HepG2 (cell line): ENCODE data around the gene ATP12A. TPM values are rescaled to one million over a fixed set of nuclear protein-coding genes. Genes with fewer than 3 reads are reported as not detected.

ENCODE experiments used
- ATAC-seq: fragments of 200-7000 bp; cut with Tn5 transposase; 3 replicates; pipeline ENCODE4 v1.9.1; 2020; ENCODE audit warnings: mild to moderate bottlenecking, moderate library complexity
- BruUV-seq: library from RNA; stranded (reverse); fragments of 400-500 nt; replicated peaks from 2 replicates; lab custom pipeline; 2021; lab: Mats Ljungman, UMichigan
- CTCF ChIA-PET: fragments of 300-600 bp; formaldehyde crosslinking; extraction: SDS; loops from one replicate; lab custom pipeline; 2021; ENCODE audit warnings: low total read pairs, inconsistent platforms, low intra/inter-chr PET ratio; lab: Yijun Ruan, JAX
- POLR2A ChIA-PET: fragments of 350-600 bp; sonication (Branson Sonifier 250); formaldehyde crosslinking; loops from one replicate; lab custom pipeline; 2020; ENCODE audit warnings: antibody characterized with exemption, inconsistent platforms; lab: Yijun Ruan, JAX
- DNase-seq: peaks from one replicate; pipeline ENCODE4 v3.0.0-alpha.2; 2015; ENCODE audit warnings: low spot score
- FAIRE-seq: peaks from 3 replicates; lab custom pipeline; 2011; peaks lifted over from hg19 to GRCh38; lab: Jason Lieb, UNC
- H2AFZ ChIP-seq: one replicate; pipeline ENCODE4 v1.6.1; 2011; ENCODE audit warnings: low read length, inconsistent platforms
- H3K27ac ChIP-seq: fragments of 300-600 bp; 3 replicates; pipeline ENCODE4 v1.8.0; 2011; ENCODE audit warnings: mixed run types, mild to moderate bottlenecking, mixed read lengths, low read length, inconsistent platforms; ENCODE audit not compliant: insufficient read depth; ENCODE audit errors: extremely low read length
- H3K27me3 ChIP-seq, 2 experiments: fragments of 200-600 bp in 1 of 2; 2 replicates in 1 of 2; 3 replicates in 1 of 2; pipeline versions ENCODE4 v1.6.0 to v1.8.0; 2011; ENCODE audit warnings: low read length in 2 of 2, mild to moderate bottlenecking in 2 of 2, moderate library complexity in 2 of 2, inconsistent platforms in 1 of 2; ENCODE audit not compliant: insufficient read depth in 2 of 2, control insufficient read depth in 1 of 2
- H3K36me3 ChIP-seq, 2 experiments: fragments of 200-600 bp in 1 of 2; replicated peaks in 1 of 2; 2 replicates in 1 of 2; 3 replicates in 1 of 2; pipeline versions ENCODE4 v1.5.1 to v1.8.0; 2011; ENCODE audit warnings: low read length in 2 of 2, inconsistent platforms in 1 of 2; ENCODE audit not compliant: insufficient read depth in 2 of 2, control insufficient read depth in 1 of 2
- H3K4me1 ChIP-seq: 2 replicates; pipeline ENCODE4 v1.5.1; 2012; ENCODE audit warnings: low read length, inconsistent platforms; ENCODE audit not compliant: insufficient read depth
- H3K4me2 ChIP-seq: 2 replicates; pipeline ENCODE4 v1.6.0; 2011; ENCODE audit warnings: low read depth, low read length, inconsistent platforms
- H3K4me3 ChIP-seq, 3 experiments: fragments of 200-600 bp in 1 of 3; sonication (generic), shearing (Covaris generic) in 1 of 3; replicated peaks in 1 of 3; 2 replicates each; pipeline ENCODE4 v1.5.1; 2011 to 2016; ENCODE audit warnings: low read length in 3 of 3, inconsistent platforms in 2 of 3, low read depth in 2 of 3, mild to moderate bottlenecking in 2 of 3, control low read depth in 1 of 3, mixed read lengths in 1 of 3; ENCODE audit not compliant: insufficient read depth in 1 of 3
- H3K79me2 ChIP-seq: one replicate; pipeline ENCODE4 v1.6.1; 2011; ENCODE audit warnings: low read length, inconsistent platforms; ENCODE audit not compliant: insufficient read depth
- H3K9ac ChIP-seq: 2 replicates; pipeline ENCODE4 v1.6.0; 2011; ENCODE audit warnings: mild to moderate bottlenecking, low read depth, low read length, inconsistent platforms; ENCODE audit not compliant: insufficient read depth
- H3K9me3 ChIP-seq: 2 replicates; pipeline ENCODE4 v1.5.1; 2012; ENCODE audit warnings: mild to moderate bottlenecking, low read length
- H4K20me1 ChIP-seq: 2 replicates; pipeline ENCODE4 v1.6.0; 2011; ENCODE audit warnings: inconsistent platforms, mild to moderate bottlenecking, low read length, moderate library complexity; ENCODE audit not compliant: insufficient read depth
- NR2C2 ChIP-seq: sonication (generic); formaldehyde crosslinking; IDR thresholded peaks from 2 replicates; pipeline ENCODE4 v1.4.0; 2020; ENCODE audit warnings: missing genetic modification reagents, mild to moderate bottlenecking, moderate library complexity, borderline replicate concordance
- ZIK1 ChIP-seq: sonication (generic); formaldehyde crosslinking; IDR thresholded peaks from 2 replicates; pipeline ENCODE4 v1.5.0; 2020; ENCODE audit warnings: mild to moderate bottlenecking, low read depth, missing genetic modification reagents, borderline replicate concordance
- ZNF44 ChIP-seq: sonication (generic); formaldehyde crosslinking; IDR thresholded peaks from 2 replicates; pipeline ENCODE4 v1.5.1; 2020; ENCODE audit warnings: mild to moderate bottlenecking, missing genetic modification reagents
- WGBS: methylation state at CpG from one replicate; pipeline ENCODE4 v1.1.6; 2017; ENCODE audit warnings: low lambda C conversion rate; 5-methylcytosine and 5-hydroxymethylcytosine counted together
- in situ Hi-C: cut with HindIII; loops from 2 replicates; pipeline ENCODE4 v1.10.0; 2017; ENCODE audit warnings: low pct_unique_long_range_greater_than_20kb; ENCODE audit not compliant: extremely low pct_ligation_motif_present
- intact Hi-C: fragments of 100-400 bp; cut with micrococcal nuclease; formaldehyde crosslinking; loops from one replicate; pipeline ENCODE4 v1.10.0; 2022; ENCODE audit not compliant: unreplicated experiment
- polyA plus RNA-seq, 8 experiments: library from polyadenylated mRNA; depleted of rRNA in 3 of 8; stranded (reverse) in 7 of 8; unstranded in 1 of 8; fragments of >200 nt; fragmentation: Illumina TruSeq in 4 of 8; extraction: Trizol in 4 of 8; gene quantifications; 2 replicates each; pipeline versions ENCODE4 v1.2.1 to v1.2.3, GENCODE V29; 2011 to 2016; ENCODE audit warnings: low read depth in 4 of 8, missing spikeins in 1 of 8, mixed read lengths in 1 of 8; ENCODE audit not compliant: insufficient read depth in 1 of 8
- total RNA-seq, 5 experiments: library from RNA; depleted of rRNA; stranded (reverse); fragments of >200 nt; fragmentation: Illumina TruSeq; extraction: Trizol; gene quantifications; 2 replicates each; pipeline ENCODE4 v1.2.3, GENCODE V29; 2016; ENCODE audit warnings: low read depth in 1 of 5
- TF ChIP-seq, protein P1 (sequence below): sonication (generic); formaldehyde crosslinking; IDR thresholded peaks from 2 replicates; pipeline ENCODE4 v1.5.0; 2020; ENCODE audit warnings: mild to moderate bottlenecking, missing genetic modification reagents, borderline replicate concordance

Gene ATP12A
- total and polyA plus RNA-seq, 2 of the 13 experiments (the other 11 are each of a cell fraction or from before 2014, with no cell fraction given): not detected

DNA sequence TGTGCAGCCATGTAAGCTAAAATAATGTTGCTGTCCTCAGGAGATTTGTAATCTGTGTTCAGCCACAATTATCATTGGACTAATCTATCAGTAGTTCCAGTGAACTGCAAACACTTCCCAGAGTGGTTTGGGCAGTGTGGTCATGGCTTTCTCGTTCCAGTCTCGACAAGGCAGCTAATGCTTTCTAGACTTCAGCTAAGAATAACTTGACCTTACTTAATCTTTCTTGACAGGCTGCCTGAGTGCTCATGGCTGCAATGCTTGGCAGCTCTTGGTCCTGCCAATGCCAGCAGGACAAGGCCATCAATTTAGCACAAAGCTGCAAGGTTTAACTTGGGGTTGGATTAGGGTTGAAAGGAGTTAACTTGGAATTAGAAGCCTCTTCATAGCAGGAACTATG is 32.8 kb downstream of the ATP12A start (continued):
- TF ChIP-seq, protein P1, sequence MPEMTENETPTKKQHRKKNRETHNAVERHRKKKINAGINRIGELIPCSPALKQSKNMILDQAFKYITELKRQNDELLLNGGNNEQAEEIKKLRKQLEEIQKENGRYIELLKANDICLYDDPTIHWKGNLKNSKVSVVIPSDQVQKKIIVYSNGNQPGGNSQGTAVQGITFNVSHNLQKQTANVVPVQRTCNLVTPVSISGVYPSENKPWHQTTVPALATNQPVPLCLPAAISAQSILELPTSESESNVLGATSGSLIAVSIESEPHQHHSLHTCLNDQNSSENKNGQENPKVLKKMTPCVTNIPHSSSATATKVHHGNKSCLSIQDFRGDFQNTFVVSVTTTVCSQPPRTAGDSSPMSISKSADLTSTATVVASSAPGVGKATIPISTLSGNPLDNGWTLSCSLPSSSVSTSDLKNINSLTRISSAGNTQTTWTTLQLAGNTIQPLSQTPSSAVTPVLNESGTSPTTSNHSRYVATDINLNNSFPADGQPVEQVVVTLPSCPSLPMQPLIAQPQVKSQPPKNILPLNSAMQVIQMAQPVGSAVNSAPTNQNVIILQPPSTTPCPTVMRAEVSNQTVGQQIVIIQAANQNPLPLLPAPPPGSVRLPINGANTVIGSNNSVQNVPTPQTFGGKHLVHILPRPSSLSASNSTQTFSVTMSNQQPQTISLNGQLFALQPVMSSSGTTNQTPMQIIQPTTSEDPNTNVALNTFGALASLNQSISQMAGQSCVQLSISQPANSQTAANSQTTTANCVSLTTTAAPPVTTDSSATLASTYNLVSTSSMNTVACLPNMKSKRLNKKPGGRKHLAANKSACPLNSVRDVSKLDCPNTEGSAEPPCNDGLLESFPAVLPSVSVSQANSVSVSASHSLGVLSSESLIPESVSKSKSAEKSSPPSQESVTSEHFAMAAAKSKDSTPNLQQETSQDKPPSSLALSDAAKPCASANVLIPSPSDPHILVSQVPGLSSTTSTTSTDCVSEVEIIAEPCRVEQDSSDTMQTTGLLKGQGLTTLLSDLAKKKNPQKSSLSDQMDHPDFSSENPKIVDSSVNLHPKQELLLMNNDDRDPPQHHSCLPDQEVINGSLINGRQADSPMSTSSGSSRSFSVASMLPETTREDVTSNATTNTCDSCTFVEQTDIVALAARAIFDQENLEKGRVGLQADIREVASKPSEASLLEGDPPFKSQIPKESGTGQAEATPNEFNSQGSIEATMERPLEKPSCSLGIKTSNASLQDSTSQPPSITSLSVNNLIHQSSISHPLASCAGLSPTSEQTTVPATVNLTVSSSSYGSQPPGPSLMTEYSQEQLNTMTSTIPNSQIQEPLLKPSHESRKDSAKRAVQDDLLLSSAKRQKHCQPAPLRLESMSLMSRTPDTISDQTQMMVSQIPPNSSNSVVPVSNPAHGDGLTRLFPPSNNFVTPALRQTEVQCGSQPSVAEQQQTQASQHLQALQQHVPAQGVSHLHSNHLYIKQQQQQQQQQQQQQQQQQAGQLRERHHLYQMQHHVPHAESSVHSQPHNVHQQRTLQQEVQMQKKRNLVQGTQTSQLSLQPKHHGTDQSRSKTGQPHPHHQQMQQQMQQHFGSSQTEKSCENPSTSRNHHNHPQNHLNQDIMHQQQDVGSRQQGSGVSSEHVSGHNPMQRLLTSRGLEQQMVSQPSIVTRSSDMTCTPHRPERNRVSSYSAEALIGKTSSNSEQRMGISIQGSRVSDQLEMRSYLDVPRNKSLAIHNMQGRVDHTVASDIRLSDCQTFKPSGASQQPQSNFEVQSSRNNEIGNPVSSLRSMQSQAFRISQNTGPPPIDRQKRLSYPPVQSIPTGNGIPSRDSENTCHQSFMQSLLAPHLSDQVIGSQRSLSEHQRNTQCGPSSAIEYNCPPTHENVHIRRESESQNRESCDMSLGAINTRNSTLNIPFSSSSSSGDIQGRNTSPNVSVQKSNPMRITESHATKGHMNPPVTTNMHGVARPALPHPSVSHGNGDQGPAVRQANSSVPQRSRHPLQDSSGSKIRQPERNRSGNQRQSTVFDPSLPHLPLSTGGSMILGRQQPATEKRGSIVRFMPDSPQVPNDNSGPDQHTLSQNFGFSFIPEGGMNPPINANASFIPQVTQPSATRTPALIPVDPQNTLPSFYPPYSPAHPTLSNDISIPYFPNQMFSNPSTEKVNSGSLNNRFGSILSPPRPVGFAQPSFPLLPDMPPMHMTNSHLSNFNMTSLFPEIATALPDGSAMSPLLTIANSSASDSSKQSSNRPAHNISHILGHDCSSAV (CRISPR knock-in tag): no peak

DNA sequence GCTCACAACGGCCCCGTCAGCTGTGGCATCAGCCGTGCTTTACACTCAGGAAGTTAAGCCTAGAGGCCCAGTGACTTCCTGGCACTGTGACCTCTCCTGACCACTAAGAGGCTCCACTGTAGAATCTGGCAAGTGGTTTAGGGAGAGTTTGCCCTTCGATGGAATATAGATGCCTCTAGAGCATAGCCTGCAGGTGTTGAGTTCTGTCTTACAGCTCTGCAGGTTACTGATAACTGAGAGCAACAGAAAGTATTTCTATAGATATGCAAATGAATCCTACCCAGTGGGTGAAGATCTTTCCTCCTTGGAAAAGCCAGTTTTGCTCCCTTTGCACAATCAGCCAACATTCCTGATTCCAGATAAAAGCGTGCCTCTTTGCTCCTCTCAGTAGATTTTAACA is 35.8 kb downstream of the ATP12A start:
- TF ChIP-seq NR2C2 (CRISPR knock-in tag): no peak
- no peak for TF ChIP-seq ZIK1 (CRISPR knock-in tag)
- TF ChIP-seq ZNF44 (CRISPR knock-in tag): no peak
- DNase-seq (no peak), ATAC-seq (peak; percentile 54), FAIRE-seq (no peak)
- no peaks in the 10 kb centered on the region for H4K20me1 ChIP-seq
- H3K27ac ChIP-seq: no peak overlapping the region
- in situ Hi-C loops (no loop called here), intact Hi-C loops (no loop called here)
- no peak overlapping the region for H3K4me3 ChIP-seq
- H3K4me2 ChIP-seq: no peak overlapping the region
- ChIA-PET CTCF (no interaction called here), POLR2A (no interaction called here)
- 4% methylated on average over 5 of the region's 5 CpGs for WGBS
- no peaks in the 10 kb centered on the region for H3K9me3 ChIP-seq
- no peak overlapping the region for H3K9ac ChIP-seq
- peaks cover 3 to 26% of the 10 kb centered on the region in 2 experiments; a peak in 3 of 5 replicates for H3K27me3 ChIP-seq
- no peak overlapping the region for H2AFZ ChIP-seq
- H3K79me2 ChIP-seq: no peaks in the 10 kb centered on the region
- no peaks in the 10 kb centered on the region for H3K36me3 ChIP-seq
- no peaks in the 10 kb centered on the region for H3K4me1 ChIP-seq
- BruUV-seq: no TSS peak
